ENCODE results near the gene BRWD1.

Gene BRWD1

GRCh38 chr21:39175665-39176064 lies 137.8 kb downstream of the BRWD1 start:
- DNase-seq (ENCODE audit: low spot score), result no peak
- no peak for TF ChIP-seq CTCF (IDR thresholded peaks at IDR 0.05; ENCODE audit: extremely low read depth, insufficient read depth, missing control alignments)
- in situ Hi-C loops (cut with MboI; ENCODE audit: low pct_unique_long_range_greater_than_20kb, low sequenced_read_pairs, unreplicated experiment), result loop anchor here (25.0 kb wide), 1 partner anchor 212 kb away; a partner anchor contains a TSS

- TF ChIP-seq CTCF (IDR thresholded peaks at IDR 0.05; ENCODE audit: extremely low read depth, insufficient read depth, missing control alignments), result peak; percentile 23
- no peak for DNase-seq (ENCODE audit: low spot score)
- in situ Hi-C loops (cut with MboI; ENCODE audit: low pct_unique_long_range_greater_than_20kb, low sequenced_read_pairs, unreplicated experiment), result loop anchor here (25.0 kb wide), 1 partner anchor 212 kb away; a partner anchor contains a TSS
Observed at GRCh38 chr21:39175154-39175553, 138.3 kb downstream of the BRWD1 start.

- no peak for DNase-seq (ENCODE audit: low spot score)
- in situ Hi-C loops (cut with MboI; ENCODE audit: low pct_unique_long_range_greater_than_20kb, low sequenced_read_pairs, unreplicated experiment), result no loop called here
- no peak for TF ChIP-seq CTCF (IDR thresholded peaks at IDR 0.05; ENCODE audit: extremely low read depth, insufficient read depth, missing control alignments)
Observed at GRCh38 chr21:39173716-39174680, 139.4 kb downstream of the BRWD1 start.

- no peak for TF ChIP-seq CTCF (IDR thresholded peaks at IDR 0.05; ENCODE audit: extremely low read depth, insufficient read depth, missing control alignments)
- DNase-seq (ENCODE audit: low spot score), result no peak
- in situ Hi-C loops (cut with MboI; ENCODE audit: low pct_unique_long_range_greater_than_20kb, low sequenced_read_pairs, unreplicated experiment), result no loop called here
Observed at GRCh38 chr21:39169906-39170305, 143.5 kb downstream of the BRWD1 start.

GRCh38 chr21:39168800-39169199 lies 144.6 kb downstream of the BRWD1 start:
- DNase-seq (ENCODE audit: low spot score), result no peak
- TF ChIP-seq CTCF (IDR thresholded peaks at IDR 0.05; ENCODE audit: extremely low read depth, insufficient read depth, missing control alignments), result no peak
- in situ Hi-C loops (cut with MboI; ENCODE audit: low pct_unique_long_range_greater_than_20kb, low sequenced_read_pairs, unreplicated experiment), result no loop called here

- in situ Hi-C loops (cut with MboI; ENCODE audit: low pct_unique_long_range_greater_than_20kb, low sequenced_read_pairs, unreplicated experiment), result no loop called here
- no peak for DNase-seq (ENCODE audit: low spot score)
- TF ChIP-seq CTCF (IDR thresholded peaks at IDR 0.05; ENCODE audit: extremely low read depth, insufficient read depth, missing control alignments), result no peak
Observed at GRCh38 chr21:39164523-39164922, 148.9 kb downstream of the BRWD1 start.
